Mucosa of descending colon (tissue), 3 donors: ENCODE results near the gene HAUS2. TPM values are rescaled to one million over a fixed set of nuclear protein-coding genes. Genes with fewer than 3 reads are reported as not detected.

Experiments used
- ATAC-seq: fragments of 200-7000 bp; cut with Tn5 transposase; one replicate; pipeline ENCODE4 v1.9.1; 2020; ENCODE audit warnings: mild to moderate bottlenecking, moderate library complexity
- DNase-seq, 3 donors: peaks; one replicate each; pipeline ENCODE4 v3.0.0-alpha.2; 2020
- H3K36me3 ChIP-seq: fragments of 200-600 bp; one replicate; pipeline ENCODE4 v1.8.0; 2021; ENCODE audit warnings: low read depth, mild to moderate bottlenecking
- H3K4me1 ChIP-seq: fragments of 200-600 bp; one replicate; pipeline ENCODE4 v1.8.0; 2021; ENCODE audit warnings: low read depth, mild to moderate bottlenecking
- H3K4me3 ChIP-seq: fragments of 200-600 bp; one replicate; pipeline ENCODE4 v1.8.0; 2021; ENCODE audit warnings: mild to moderate bottlenecking
- H3K9me3 ChIP-seq: fragments of 200-600 bp; one replicate; pipeline ENCODE4 v1.8.0; 2021; ENCODE audit warnings: mild to moderate bottlenecking
- intact Hi-C, 2 donors: fragments of 100-400 bp; cut with DNase I in 1 of 2; cut with micrococcal nuclease in 1 of 2; formaldehyde crosslinking; loops; one replicate each; pipeline versions ENCODE4 v1.11.0 to v1.11.1; 2022; cut with DNase I, micrococcal nuclease
- total RNA-seq, 3 donors: library from RNA; stranded (reverse); fragmentation: NEBNext Ultra II Directional in 2 of 3; extraction: Animal tissue kit (Norgen Biotek cat#: 25700) in 2 of 3; gene quantifications; one replicate each; pipeline versions ENCODE4 v1.2.1 to v1.2.4, GENCODE V29; 2021 to 2023
- TF ChIP-seq, protein P1 (sequence below): fragments of 200-600 bp; IDR thresholded peaks from one replicate; pipeline ENCODE4 v1.8.0; 2022; ENCODE audit warnings: antibody characterized with exemption, mild to moderate bottlenecking
- donor health status: DM: no; HTN: no; CAD: no; lungs with moderate emphysema.
- donor health status: DM: no; HTN: no; CAD: no.
- donor health status: DM: no; HTN: yes; CAD: no.

The HAUS2 gene
- total RNA-seq, 3 donors from 2014 or later: 11.7 to 16.5 (median 13.4) TPM

DNA sequence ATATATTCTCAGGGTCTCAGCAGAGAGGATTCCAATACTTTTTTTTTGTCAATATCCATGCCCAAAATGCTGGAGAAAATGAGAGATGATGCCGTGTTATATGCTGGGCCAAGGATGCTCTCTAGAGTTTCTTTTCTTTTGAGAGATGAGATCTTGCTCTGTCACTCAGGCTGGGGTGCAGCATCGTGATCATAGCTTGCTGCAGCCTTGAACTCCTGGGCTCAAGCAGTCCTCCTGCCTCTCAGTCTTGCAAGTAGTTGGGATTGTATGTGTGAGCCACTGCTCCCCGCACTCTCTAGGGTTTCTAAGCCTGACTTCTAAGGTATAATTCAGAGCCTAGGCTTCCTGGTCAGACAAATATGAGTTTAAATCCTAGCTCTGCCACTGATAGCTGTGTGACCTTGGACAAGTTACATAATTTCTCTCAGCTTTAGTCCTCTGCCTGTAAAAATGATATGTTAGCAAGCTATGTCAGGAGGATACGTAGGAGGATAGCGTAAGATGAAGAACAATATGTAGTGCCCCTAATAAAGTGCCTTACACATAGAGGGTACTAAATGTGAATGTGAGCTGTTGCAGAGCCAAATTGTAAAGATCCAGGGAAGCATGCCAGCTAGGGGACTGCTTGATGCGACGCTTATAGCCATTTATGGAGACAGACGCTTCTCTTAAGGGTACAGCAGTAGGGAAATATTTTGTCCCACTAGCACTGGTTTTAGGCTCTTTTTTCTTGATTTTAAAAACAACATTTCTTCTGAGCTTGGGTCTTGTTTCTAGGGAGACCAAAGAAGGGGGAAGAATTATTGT is 34.1 kb downstream of the HAUS2 start:
- Histone ChIP-seq H3K36me3 (no peaks in the 10 kb centered on the region), H3K4me1 (peaks cover 7% of the 10 kb centered on the region), H3K4me3 (no peak overlapping the region), H3K9me3 (no peaks in the 10 kb centered on the region)
- TF ChIP-seq, protein P1, sequence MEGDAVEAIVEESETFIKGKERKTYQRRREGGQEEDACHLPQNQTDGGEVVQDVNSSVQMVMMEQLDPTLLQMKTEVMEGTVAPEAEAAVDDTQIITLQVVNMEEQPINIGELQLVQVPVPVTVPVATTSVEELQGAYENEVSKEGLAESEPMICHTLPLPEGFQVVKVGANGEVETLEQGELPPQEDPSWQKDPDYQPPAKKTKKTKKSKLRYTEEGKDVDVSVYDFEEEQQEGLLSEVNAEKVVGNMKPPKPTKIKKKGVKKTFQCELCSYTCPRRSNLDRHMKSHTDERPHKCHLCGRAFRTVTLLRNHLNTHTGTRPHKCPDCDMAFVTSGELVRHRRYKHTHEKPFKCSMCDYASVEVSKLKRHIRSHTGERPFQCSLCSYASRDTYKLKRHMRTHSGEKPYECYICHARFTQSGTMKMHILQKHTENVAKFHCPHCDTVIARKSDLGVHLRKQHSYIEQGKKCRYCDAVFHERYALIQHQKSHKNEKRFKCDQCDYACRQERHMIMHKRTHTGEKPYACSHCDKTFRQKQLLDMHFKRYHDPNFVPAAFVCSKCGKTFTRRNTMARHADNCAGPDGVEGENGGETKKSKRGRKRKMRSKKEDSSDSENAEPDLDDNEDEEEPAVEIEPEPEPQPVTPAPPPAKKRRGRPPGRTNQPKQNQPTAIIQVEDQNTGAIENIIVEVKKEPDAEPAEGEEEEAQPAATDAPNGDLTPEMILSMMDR: no peak
- intact Hi-C loops: no loop called here
- DNase-seq: no peak
- no peak for ATAC-seq

- ATAC-seq: no peak
- DNase-seq: no peak
- H3K36me3 ChIP-seq: no peaks in the 10 kb centered on the region
- no peak overlapping the region for H3K4me3 ChIP-seq
- peaks cover 7% of the 10 kb centered on the region for H3K4me1 ChIP-seq
- intact Hi-C loops: no loop called here
- H3K9me3 ChIP-seq: no peaks in the 10 kb centered on the region
- TF ChIP-seq, protein P1: no peak
Measured at GRCh38 chr15:42584031-42584765, 35.6 kb downstream of the HAUS2 start.

DNA sequence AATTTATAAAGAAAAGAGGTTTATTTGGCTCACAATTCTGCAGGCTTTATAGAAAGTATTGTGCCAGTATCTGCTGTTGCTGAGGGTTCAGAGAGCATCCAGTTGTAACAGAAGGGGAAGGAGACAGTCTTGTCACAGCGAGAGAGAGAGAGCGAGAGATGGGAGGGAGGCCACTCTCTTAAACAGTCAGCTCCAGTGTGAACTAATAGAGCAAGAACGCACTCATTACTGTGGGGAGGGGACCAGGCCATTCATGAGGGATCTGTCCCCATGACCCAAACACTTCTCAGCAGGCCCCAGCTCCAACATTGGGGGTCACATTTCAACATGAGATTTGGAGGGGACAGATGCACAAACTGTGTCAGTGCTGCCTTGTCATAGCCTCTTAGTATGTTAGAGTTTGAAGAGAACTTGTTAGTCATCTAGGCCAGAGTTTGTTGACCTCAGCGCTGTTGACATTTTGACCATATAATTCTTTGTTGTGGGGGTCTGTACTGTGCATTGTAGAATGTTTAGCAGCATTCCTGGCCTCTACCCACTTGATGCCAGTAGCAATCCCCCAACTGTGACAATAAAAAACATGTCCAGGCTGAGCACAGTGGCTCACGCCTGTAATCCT is 42.1 kb downstream of the HAUS2 start:
- Histone ChIP-seq H3K36me3 (no peaks in the 10 kb centered on the region), H3K4me1 (peaks cover 11% of the 10 kb centered on the region), H3K4me3 (no peak overlapping the region), H3K9me3 (no peaks in the 10 kb centered on the region)
- DNase-seq (no peak), ATAC-seq (no peak)
- intact Hi-C loops: no loop called here
- TF ChIP-seq, protein P1: no peak

DNA sequence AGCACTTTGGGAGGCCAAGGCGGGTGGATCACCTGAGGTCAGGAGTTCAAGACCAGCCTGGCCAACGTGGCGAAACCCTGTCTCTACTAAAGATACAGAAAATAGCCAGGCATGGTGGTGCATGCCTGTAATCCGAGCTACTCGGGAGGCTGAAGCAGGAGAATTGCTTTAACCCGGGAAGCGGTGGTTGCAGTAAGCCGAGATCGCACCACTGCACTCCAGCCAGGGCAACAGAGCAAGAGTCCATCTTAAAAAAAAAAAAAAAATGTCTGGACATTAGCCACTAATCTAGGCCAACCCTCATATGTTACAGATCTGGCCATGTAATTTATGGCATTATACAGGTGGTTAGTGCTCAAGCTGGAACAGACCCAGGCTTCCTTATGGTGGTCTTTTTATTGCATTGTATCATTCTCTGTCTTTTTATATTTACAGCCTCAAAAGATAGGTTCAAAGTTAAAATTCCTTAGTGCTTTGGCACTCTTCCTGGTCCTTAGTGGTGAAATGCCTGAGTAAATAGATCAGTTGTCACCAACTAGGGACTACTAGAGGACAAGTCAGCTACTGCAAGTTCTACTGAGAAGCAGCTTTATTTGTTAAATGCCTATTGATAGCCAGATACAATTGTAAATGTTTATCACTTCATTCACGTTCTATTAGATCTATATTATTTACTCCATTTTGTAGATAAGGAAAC is 42.7 kb downstream of the HAUS2 start:
- ATAC-seq (peak; percentile 90), DNase-seq (peak in 1 of 3 donors; percentile 53)
- Histone ChIP-seq H3K4me1 (peaks cover 11% of the 10 kb centered on the region), H3K4me3 (no peak overlapping the region), H3K9me3 (no peaks in the 10 kb centered on the region), H3K36me3 (no peaks in the 10 kb centered on the region)
- TF ChIP-seq, protein P1: peak; percentile 42
- intact Hi-C loops: no loop called here

- intact Hi-C loops: no loop called here
- peak; percentile 34 for ATAC-seq
- TF ChIP-seq, protein P1: no peak
- DNase-seq: peak in 2 of 3 donors; percentile 45 to 47
- Histone ChIP-seq H3K36me3 (no peaks in the 10 kb centered on the region), H3K4me3 (no peak overlapping the region), H3K9me3 (no peaks in the 10 kb centered on the region), H3K4me1 (peaks cover 11% of the 10 kb centered on the region)
Measured at GRCh38 chr15:42592716-42593115, 44.1 kb downstream of the HAUS2 start.
